GM19463 (cell line): ENCODE data around the gene CCSER1.
"Not testable (repeated sequence)": the region's sequence is repeated elsewhere in the genome, so short reads cannot be mapped to it uniquely, and the experiment has no call there.

Experiments
- ATAC-seq: cut with Tn5 transposase; IDR thresholded peaks from one replicate; pipeline ENCODE4 v1.9.1; 2021; ENCODE audit warnings: mild to moderate bottlenecking, moderate library complexity; ENCODE audit not compliant: unreplicated experiment

CCSER1 gene

DNA sequence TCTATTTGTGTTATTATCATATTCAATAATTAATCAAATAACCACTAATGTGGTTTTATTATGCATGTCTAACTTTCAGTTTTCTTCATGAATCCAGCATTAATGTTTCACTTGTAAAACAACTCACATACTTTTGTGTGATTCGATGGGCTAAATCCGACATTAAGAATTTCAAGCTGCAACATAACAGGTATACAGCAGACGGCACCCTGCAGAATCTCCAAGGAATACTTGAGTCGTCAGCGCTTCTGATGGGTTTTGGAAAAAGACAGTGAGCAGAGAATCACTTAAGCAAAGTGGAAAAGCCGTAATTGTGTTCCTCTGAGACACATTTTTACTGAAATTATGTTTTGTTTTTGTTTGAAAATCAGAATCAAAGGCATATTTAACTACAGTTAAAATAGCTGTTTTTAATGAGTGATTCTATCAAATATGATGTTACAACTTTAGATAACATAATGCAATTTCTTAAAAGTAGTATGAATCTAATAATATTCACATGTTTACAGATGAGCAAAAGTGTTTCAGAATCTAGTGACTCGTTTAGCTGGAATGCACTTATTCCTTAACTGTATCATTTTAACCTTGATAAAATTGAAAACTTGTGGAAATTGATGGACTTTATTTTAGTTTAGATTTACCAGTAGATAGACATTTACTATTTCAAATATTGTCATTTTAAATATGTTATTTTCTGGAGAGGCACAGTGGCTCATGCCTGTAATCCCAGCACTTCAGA lies 514.8 kb downstream of the CCSER1 start:
- ATAC-seq = no peak

GRCh38 chr4:90643156-90643555 lies 516.0 kb downstream of the CCSER1 start:
- ATAC-seq = no peak

DNA sequence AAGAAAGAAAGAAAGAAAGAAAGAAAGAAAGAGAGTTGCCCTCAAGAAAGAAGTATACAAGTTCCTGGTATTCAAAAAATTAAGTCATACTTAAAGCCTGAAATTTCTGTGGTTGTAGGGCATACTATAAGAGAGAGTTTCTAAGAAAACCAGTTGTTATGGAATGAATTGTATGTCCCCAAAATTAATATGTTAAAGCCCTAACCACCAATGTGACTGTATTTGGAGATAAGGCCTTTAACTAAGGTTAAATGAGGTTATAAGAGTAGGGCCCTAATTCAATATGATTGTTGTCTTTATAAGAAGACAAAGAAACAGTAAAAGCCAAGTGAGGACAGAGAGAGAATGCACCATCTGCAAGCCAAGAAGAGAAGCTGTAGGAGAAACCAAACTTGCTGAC lies 521.1 kb downstream of the CCSER1 start:
- no peak for ATAC-seq

- ATAC-seq = no peak
Measured at GRCh38 chr4:90648791-90649190, 521.6 kb downstream of the CCSER1 start.

DNA sequence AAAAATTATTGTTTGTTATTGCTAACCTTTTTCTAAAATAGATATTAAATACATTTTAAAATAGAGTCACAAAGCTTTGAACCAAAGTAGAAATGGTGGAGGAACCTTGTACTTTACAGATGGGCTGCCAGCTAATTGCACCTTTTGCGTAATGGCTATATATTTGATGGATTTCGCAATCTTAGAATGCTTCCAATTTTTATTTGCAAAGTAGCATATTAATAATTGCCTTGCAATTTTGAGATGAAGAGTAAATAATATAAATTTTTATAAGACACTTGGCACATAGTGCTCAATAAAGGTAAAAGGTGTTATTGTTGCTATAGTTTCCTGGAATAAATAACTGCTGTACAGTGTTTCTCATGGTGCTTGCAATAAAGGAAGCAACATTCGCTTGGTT lies 533.5 kb downstream of the CCSER1 start:
- no peak for ATAC-seq

- ATAC-seq = no peak
Measured at GRCh38 chr4:90670183-90670582, 543.0 kb downstream of the CCSER1 start.

DNA sequence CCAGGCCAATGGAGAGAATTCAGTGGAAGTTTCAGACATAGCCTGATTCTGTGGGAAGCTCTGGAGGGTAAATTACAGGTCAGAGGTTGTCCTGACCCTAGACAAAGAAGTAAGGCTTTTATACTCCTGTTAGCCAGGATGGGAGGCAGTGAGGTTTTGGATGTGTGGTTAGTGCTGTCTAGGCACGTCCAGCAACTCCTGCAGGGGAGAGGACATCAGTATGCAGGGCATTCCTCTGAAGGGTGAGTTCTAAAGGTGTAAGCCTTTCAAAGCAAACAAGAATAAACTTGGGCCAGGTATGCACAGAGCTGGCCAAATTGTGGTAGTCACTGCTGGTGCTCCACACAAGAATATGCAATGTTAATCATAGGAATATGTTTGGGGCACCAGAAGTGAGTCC lies 562.5 kb downstream of the CCSER1 start:
- no peak for ATAC-seq

GRCh38 chr4:90695411-90695810 lies 568.2 kb downstream of the CCSER1 start:
- ATAC-seq = no peak

GRCh38 chr4:90705501-90705900 lies 578.3 kb downstream of the CCSER1 start:
- not testable (repeated sequence) for ATAC-seq

GRCh38 chr4:90715242-90715641 lies 588.0 kb downstream of the CCSER1 start:
- ATAC-seq = peak; percentile 56

DNA sequence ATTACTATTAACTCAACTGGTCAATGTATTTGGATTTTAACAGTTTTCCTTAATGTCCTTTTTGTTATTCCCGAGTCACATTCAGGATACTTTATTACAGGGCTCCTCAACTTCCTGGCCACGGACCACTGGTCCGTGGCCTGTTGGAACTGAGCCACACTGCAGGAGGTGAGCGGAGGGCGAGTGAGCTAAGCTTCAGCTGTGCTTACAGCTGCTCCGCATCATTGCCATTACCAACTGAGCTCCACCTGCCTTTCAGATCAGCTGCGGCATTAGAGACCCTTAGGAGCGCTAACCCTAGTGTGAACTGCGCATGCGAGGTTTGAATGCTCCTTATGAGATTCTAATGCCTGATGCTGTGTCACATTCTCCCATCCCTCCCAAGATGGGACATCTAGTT lies 591.7 kb downstream of the CCSER1 start:
- no peak for ATAC-seq

- no peak for ATAC-seq
Measured at GRCh38 chr4:90727938-90728337, 600.7 kb downstream of the CCSER1 start.

DNA sequence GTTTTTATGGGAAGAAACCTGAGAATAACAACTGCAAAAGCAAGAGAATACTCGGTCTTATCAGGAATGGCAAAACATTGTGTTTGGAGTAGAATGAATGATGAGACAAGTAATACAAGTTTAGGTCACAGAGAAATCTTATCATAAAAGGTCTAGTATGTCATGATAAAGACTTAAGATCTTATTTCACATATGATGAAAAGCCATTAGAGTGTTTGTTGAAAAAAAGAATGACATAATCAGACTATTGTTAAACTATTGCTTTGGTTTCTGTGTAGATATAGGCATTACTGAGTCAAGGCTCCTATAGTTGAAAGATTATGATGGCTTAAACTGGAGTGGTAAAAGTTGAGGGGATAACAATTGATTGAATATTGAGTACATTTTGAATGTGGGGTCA lies 603.6 kb downstream of the CCSER1 start:
- no peak for ATAC-seq

DNA sequence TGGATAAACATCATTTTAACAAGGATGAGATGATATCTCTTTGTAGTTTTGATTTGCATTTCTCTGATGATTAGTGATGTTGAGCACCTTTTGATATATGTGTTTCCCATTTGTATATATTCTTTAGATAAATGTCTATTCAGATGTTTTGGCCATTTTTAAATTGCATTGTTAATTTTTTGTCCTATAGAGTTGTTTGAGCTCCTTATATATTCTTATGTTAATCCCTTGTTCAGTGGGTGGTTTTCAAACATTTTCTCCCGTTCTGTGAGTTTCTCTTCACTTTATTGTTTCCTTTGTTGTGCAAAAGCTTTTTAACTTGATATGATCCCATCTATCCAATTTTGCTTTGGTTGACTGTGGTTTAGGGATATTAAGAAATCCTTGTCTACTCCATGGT lies 606.0 kb downstream of the CCSER1 start:
- no peak for ATAC-seq

DNA sequence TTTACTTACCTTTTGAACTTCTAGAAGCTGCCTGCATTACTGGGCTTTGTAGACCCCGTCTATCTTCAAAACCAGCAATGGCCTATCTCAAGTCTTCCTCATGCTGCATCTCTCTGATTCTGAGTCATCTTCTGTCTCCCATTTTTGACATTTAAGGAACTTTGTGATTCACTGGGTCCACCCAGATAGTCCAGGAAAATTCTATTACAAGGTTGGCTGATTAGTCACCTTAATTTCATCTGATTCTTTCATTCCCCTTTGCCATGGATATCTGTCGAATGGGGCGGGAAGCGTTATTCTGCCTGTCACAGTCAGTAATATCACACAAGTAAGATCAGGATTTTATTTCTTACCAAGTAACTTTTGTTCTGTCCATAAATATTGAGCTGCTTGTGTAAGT lies 618.0 kb downstream of the CCSER1 start:
- no peak for ATAC-seq

DNA sequence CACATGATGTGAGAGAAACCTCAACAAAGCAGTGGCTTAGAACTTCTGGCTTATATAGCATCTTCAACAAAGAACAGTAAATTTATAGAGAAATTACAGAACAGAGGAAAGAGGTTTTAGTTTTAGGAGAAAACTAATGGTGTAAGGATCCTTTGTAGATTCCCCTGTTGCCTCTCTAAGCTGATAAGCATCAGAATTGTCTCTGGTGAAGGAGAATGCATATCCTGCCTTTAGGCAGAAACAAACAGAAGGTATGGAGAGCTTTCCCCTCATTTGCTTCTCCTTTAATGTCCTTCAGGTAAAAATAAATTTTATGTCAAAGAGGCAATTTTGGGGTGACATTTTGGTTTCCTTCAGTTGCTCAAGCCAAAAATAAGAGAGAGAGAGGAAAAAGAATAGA lies 625.9 kb downstream of the CCSER1 start:
- no peak for ATAC-seq

- ATAC-seq = no peak
Measured at GRCh38 chr4:90757534-90758060, 630.4 kb downstream of the CCSER1 start.

- no peak for ATAC-seq
Measured at GRCh38 chr4:90760059-90760458, 632.9 kb downstream of the CCSER1 start.

DNA sequence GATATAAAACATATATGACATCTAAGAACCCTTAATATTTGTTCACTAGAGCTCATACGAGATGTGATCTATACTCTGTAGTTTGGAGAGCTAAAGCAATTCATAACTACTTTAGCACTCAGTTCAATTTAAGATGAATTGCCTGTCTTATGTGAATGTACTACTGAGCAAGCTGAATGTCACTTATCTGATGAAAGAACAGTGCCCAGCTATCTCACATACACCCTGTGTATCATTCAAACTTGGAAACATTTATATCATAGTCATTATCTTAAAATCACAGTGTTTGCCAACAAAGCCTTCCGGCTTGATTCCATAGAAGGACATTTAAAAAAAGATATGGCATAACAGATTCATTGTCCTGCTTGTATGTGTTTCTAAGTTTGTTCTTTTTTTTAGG lies 639.6 kb downstream of the CCSER1 start:
- no peak for ATAC-seq

DNA sequence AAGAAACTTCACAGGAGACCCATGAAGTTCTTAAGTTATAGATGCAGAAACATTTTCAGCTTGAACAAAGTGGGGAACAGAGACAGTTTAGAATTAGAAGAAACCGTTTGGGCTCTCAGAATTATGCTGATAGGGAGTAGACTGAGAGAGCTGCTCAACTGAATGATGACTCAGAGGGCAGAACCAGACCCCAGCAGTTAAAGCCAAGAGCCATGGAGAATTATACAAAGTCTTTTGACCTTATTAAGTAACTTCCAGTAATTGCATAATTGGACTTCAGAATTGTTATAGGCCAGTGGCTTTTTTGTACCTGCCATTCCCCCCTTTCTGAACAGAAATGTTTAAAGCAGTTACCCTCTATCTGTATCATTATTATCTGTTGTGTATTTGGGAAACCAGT lies 642.1 kb downstream of the CCSER1 start:
- ATAC-seq = no peak

- no peak for ATAC-seq
Measured at GRCh38 chr4:90780193-90780592, 653.0 kb downstream of the CCSER1 start.

GRCh38 chr4:90786602-90787001 lies 659.4 kb downstream of the CCSER1 start:
- no peak for ATAC-seq

DNA sequence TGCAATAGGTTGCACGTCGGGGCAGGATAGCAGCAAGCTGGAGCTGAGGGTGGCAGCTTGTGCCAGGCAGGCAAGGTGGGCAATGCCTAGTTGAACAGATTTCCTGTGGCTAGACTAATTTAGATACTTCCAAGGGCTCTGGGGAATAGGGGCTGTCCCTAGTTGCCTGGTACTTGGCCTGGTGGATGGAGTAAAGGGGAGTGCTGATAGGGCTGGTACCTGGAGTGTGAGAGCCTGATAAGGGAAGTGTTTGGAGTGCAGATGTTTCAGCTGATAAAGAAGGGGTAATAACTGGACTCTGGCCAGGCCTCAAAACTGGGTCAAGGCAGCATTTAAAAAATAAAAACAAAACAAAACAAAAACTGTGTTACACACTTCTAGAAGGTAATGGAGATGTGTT lies 665.5 kb downstream of the CCSER1 start:
- no peak for ATAC-seq
